Endothelial cell of umbilical vein (primary cell): ENCODE data around the gene NPLOC4.

ENCODE experiments used
- EZH2 ChIP-seq: IDR thresholded peaks from 2 replicates; pipeline ENCODE4 v1.6.1; 2012; ENCODE audit warnings: borderline replicate concordance, low read depth, mild to moderate bottlenecking, moderate library complexity, low read length, inconsistent platforms; ENCODE audit not compliant: severe bottlenecking
- POLR2A ChIP-seq: IDR thresholded peaks from 2 replicates; pipeline ENCODE4 v1.6.1; 2012; ENCODE audit warnings: low read depth, mild to moderate bottlenecking, control low read depth, low read length
- POLR2AphosphoS5 ChIP-seq: IDR thresholded peaks from 2 replicates; pipeline ENCODE4 v1.6.1; 2012; ENCODE audit warnings: low read depth, mild to moderate bottlenecking, control low read depth, low read length, moderate library complexity; ENCODE audit not compliant: insufficient read depth
- TF ChIP-seq, protein P1 (sequence below), 2 donors: IDR thresholded peaks; 1 replicate in 1 of 2; 2 replicates in 1 of 2; pipeline ENCODE4 v1.5.1; 2011; ENCODE audit warnings: low read length in 2 of 2, mild to moderate bottlenecking in 2 of 2, moderate library complexity in 2 of 2, control low read depth in 1 of 2, inconsistent platforms in 1 of 2, low read depth in 1 of 2; ENCODE audit not compliant: insufficient read depth in 1 of 2; ENCODE audit errors: extremely low read depth in 1 of 2
- TF ChIP-seq, protein P2 (sequence below): IDR thresholded peaks from 2 replicates; pipeline ENCODE4 v1.6.1; 2011; ENCODE audit not compliant: insufficient read depth, insufficient read length

DNA sequence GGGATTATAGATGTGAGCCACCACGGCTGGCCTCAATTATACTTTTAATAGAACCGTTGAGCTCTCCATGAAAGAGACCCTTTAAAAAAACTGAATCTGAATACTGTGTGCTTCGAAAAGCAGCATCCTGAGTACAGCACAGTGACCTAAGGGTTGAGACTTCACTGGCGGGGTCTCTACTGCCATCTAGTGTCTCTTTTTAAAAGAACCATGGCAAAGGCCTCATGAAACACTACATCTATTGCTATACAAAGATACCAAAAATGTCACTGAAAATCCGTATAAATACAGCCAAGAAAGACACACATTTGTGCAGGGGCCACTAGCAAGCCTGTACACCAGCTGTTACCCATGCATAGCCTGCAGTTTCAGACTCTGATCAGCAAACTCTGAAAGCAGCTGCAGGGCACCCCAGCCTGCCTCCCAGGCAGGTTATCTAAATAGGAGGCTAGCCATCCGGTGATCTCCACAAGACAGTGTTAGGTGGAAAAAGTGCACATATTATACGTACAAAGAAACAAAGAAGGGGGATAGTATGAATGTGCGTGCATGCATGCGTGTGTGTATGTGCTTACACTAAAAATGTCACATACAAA lies 35.3 kb downstream of the NPLOC4 start:
- TF ChIP-seq, protein P1, sequence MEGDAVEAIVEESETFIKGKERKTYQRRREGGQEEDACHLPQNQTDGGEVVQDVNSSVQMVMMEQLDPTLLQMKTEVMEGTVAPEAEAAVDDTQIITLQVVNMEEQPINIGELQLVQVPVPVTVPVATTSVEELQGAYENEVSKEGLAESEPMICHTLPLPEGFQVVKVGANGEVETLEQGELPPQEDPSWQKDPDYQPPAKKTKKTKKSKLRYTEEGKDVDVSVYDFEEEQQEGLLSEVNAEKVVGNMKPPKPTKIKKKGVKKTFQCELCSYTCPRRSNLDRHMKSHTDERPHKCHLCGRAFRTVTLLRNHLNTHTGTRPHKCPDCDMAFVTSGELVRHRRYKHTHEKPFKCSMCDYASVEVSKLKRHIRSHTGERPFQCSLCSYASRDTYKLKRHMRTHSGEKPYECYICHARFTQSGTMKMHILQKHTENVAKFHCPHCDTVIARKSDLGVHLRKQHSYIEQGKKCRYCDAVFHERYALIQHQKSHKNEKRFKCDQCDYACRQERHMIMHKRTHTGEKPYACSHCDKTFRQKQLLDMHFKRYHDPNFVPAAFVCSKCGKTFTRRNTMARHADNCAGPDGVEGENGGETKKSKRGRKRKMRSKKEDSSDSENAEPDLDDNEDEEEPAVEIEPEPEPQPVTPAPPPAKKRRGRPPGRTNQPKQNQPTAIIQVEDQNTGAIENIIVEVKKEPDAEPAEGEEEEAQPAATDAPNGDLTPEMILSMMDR (IDR thresholded peaks at IDR 0.05; ENCODE audit: extremely low read depth in 1 of 2, insufficient read depth in 1 of 2, low read depth in 1 of 2, low read length in 2 of 2) = peak; percentile 69 to 71
- TF ChIP-seq, protein P2, sequence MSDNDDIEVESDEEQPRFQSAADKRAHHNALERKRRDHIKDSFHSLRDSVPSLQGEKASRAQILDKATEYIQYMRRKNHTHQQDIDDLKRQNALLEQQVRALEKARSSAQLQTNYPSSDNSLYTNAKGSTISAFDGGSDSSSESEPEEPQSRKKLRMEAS = no peak
- TF ChIP-seq EZH2 = no peak
- no peak for TF ChIP-seq POLR2A
- no peak for TF ChIP-seq POLR2AphosphoS5
